GM12872 (cell line): ENCODE measurements around the gene MATN4.
A peak's percentile ranks its signal among the peaks of the same experiment; 100 is the strongest.

Experiments
- TF ChIP-seq, protein P1 (sequence below): IDR thresholded peaks from 3 replicates; pipeline ENCODE4 v1.5.1; 2011; ENCODE audit warnings: low read depth, mild to moderate bottlenecking, low read length, moderate library complexity; ENCODE audit not compliant: insufficient read depth

The MATN4 gene

GRCh38 chr20:45300961-45301360, 7.1 kb downstream of the MATN4 start:
- TF ChIP-seq, protein P1, sequence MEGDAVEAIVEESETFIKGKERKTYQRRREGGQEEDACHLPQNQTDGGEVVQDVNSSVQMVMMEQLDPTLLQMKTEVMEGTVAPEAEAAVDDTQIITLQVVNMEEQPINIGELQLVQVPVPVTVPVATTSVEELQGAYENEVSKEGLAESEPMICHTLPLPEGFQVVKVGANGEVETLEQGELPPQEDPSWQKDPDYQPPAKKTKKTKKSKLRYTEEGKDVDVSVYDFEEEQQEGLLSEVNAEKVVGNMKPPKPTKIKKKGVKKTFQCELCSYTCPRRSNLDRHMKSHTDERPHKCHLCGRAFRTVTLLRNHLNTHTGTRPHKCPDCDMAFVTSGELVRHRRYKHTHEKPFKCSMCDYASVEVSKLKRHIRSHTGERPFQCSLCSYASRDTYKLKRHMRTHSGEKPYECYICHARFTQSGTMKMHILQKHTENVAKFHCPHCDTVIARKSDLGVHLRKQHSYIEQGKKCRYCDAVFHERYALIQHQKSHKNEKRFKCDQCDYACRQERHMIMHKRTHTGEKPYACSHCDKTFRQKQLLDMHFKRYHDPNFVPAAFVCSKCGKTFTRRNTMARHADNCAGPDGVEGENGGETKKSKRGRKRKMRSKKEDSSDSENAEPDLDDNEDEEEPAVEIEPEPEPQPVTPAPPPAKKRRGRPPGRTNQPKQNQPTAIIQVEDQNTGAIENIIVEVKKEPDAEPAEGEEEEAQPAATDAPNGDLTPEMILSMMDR = peak; percentile 76

- TF ChIP-seq, protein P1 = no peak
Measured at GRCh38 chr20:45299786-45300185, 8.3 kb downstream of the MATN4 start.

GRCh38 chr20:45297786-45298497, 10.2 kb downstream of the MATN4 start:
- TF ChIP-seq, protein P1 = no peak

DNA sequence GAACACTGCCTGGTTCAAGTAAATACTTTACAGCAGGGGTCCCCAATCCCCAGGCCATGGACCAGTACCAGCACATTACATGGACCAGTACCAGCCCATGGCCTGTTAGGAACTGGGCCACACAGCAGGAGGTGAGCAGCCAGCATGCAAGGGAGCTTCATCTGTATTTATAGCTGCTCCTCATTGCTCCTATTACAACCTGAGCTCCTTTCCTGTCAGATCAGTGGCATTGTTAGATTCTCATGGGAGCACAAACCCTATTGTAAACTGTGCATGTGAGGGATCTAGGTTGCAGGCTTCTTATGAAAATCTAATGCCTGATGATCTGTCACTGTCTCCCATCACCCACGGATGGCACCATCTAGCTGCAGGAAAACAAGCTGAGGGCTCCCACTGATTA, 13.4 kb downstream of the MATN4 start:
- TF ChIP-seq, protein P1 = no peak

DNA sequence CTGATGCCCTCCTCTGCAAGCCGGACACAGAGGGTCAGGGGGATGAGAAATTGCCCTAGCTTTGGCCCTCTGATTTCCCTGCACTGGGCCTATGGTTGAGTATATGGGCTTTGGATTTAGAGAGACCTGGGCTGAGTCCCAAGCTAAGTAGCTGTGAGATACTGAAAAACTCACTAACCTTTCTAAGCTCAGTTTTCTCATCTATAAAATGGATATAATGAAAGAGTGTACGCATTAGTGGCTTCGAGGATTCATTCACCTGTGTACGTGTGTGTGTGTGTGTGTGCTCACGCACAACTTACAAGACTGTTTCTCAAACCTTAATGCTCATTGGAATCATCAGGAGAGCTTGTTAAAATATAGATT, 14.1 kb downstream of the MATN4 start:
- TF ChIP-seq, protein P1 = no peak

DNA sequence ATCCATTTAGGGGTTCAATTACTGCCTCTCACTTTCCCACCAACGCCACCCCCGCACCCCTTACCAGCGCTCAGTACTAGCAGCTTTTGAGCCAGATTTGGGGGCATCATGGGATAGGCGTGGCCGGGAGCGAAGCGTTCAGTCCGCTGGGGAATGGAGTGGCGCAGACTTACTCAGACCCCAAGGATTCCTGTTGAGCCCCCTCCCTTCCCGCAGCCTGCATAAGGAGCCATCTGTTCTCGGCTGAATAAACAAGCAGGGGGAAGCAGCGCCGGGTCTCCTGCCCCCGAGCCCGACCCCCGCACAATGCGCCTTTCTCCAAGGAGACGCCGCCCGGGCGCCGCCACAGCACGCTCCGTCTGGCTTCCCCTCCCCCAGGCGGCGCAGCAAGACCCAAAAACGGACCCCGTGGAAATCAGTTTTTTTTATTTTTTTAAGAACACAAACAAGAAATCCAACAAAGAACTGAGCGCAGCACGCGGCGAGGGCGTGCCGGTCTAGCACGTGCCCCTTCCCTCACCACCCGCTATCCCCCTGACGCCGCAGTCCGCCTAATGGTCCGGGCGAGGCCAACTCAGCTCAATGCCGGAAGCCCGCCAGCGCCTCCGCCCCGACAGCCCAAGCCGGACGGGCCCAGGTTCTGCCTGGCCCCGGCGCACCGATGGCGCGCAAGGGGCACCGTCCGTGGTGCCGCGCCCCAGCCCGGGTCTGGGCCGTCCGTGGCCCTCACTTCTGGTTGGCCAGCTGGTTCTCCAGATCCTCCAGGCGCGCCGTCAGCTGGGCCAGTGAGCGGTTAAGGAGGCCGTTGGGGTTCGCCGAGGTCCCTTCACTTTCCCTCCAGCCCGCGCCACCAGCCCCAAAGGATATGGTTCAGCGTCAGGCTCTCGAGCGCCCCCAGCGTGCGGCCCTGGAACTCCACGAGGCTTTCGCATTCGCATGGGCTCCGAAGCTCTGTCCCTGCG, 14.8 kb downstream of the MATN4 start:
- TF ChIP-seq, protein P1 = peak; percentile 94

DNA sequence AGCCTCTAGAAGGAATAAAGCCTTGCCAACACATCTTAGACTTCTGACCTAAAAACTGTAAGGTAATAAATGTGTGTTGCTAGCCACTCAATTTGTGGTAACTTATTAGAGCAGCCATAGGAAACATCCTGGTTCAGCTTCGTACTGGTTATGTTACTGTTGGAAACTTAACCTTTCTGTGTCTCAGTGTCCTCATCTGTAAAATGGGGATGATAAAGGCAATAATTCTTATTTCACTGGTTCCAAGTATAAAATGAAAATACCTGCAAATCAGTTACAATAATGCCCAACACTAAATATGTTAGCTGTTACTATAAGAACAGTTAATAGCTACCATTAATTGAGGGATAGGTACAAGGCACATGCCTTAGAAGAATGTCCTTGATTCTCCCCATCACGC, 15.8 kb downstream of the MATN4 start:
- TF ChIP-seq, protein P1 = no peak
